ENCODE measurements around the gene MRM3.
"Not testable (repeated sequence)": the region's sequence is repeated elsewhere in the genome, so short reads cannot be mapped to it uniquely, and the experiment has no call there.

The MRM3 gene

GRCh38 chr17:796609-797008, 14.5 kb downstream of the MRM3 start:
- no peak for DNase-seq (ENCODE audit: low read depth)

- no peak for DNase-seq (ENCODE audit: low read depth)
Observed at GRCh38 chr17:797236-797840, 15.2 kb downstream of the MRM3 start.

- DNase-seq (ENCODE audit: low read depth): no peak
Observed at GRCh38 chr17:798246-798645, 16.1 kb downstream of the MRM3 start.

- DNase-seq (ENCODE audit: low read depth): no peak
Observed at GRCh38 chr17:799261-799660, 17.1 kb downstream of the MRM3 start.

- no peak for DNase-seq (ENCODE audit: low read depth)
Observed at GRCh38 chr17:800446-801242, 18.5 kb downstream of the MRM3 start.

- DNase-seq (ENCODE audit: low read depth): no peak
Observed at GRCh38 chr17:801660-802059, 19.5 kb downstream of the MRM3 start.

GRCh38 chr17:802481-802880, 20.3 kb downstream of the MRM3 start:
- no peak for DNase-seq (ENCODE audit: low read depth)

GRCh38 chr17:802901-803881, 21.0 kb downstream of the MRM3 start:
- no peak for DNase-seq (ENCODE audit: low read depth)

GRCh38 chr17:804541-805435, 22.6 kb downstream of the MRM3 start:
- DNase-seq (ENCODE audit: low read depth): no peak

- DNase-seq (ENCODE audit: low read depth): not testable (repeated sequence)
Observed at GRCh38 chr17:805886-806285, 23.7 kb downstream of the MRM3 start.

GRCh38 chr17:806346-806745, 24.2 kb downstream of the MRM3 start:
- no peak for DNase-seq (ENCODE audit: low read depth)

- no peak for DNase-seq (ENCODE audit: low read depth)
Observed at GRCh38 chr17:806781-807522, 24.8 kb downstream of the MRM3 start.

- no peak for DNase-seq (ENCODE audit: low read depth)
Observed at GRCh38 chr17:807523-808294, 25.6 kb downstream of the MRM3 start.

GRCh38 chr17:811051-811784, 29.1 kb downstream of the MRM3 start:
- no peak for DNase-seq (ENCODE audit: low read depth)

- DNase-seq (ENCODE audit: low read depth): no peak
Observed at GRCh38 chr17:812638-813204, 30.6 kb downstream of the MRM3 start.

GRCh38 chr17:814371-814770, 32.2 kb downstream of the MRM3 start:
- DNase-seq (ENCODE audit: low read depth): no peak

GRCh38 chr17:819251-819650, 37.1 kb downstream of the MRM3 start:
- DNase-seq (ENCODE audit: low read depth): no peak

GRCh38 chr17:823501-823902, 41.3 kb downstream of the MRM3 start:
- DNase-seq (ENCODE audit: low read depth): no peak

- no peak for DNase-seq (ENCODE audit: low read depth)
Observed at GRCh38 chr17:824378-824777, 42.2 kb downstream of the MRM3 start.

Measured in GM04503 (cell line).